Activated CD8-positive, alpha-beta T cell treated with anti-CD3 and anti-CD28 coated beads for 36 hours (primary cell): ENCODE results near the gene OSBPL10. TPM values are rescaled to one million over a fixed set of nuclear protein-coding genes. Genes with fewer than 3 reads are reported as not detected.

Experiments
- ATAC-seq: fragments of 200-7000 bp; cut with Tn5 transposase; one replicate; pipeline ENCODE4 v1.10.0; 2021; ENCODE audit warnings: mild to moderate bottlenecking, moderate library complexity
- CTCF ChIA-PET: fragments of 350-600 bp; sonication (Branson Sonifier 250); formaldehyde crosslinking; loops from one replicate; lab custom pipeline; 2021; ENCODE audit warnings: antibody characterized with exemption; lab: Charles Lee
- POLR2A ChIA-PET: fragments of 350-600 bp; sonication (Branson Sonifier 250); formaldehyde crosslinking; loops from one replicate; lab custom pipeline; 2021; ENCODE audit warnings: antibody characterized with exemption; lab: Charles Lee
- DNase-seq: peaks from one replicate; pipeline ENCODE4 v3.0.0-alpha.2; 2020
- H3K27ac Mint-ChIP-seq: one replicate; pipeline ENCODE4 v1.8.0; 2021; ENCODE audit warnings: mild to moderate bottlenecking, mixed read lengths
- H3K27me3 Mint-ChIP-seq: one replicate; pipeline ENCODE4 v1.8.0; 2021; ENCODE audit warnings: mixed read lengths
- H3K36me3 Mint-ChIP-seq: one replicate; pipeline ENCODE4 v1.8.0; 2021; ENCODE audit warnings: low read depth, mixed read lengths
- H3K4me1 Mint-ChIP-seq: one replicate; pipeline ENCODE4 v1.8.0; 2021; ENCODE audit warnings: low read depth, mixed read lengths
- H3K4me3 Mint-ChIP-seq: one replicate; pipeline ENCODE4 v1.8.0; 2021; ENCODE audit warnings: mild to moderate bottlenecking, moderate library complexity, mixed read lengths
- H3K9me3 Mint-ChIP-seq: one replicate; pipeline ENCODE4 v1.8.0; 2021; ENCODE audit warnings: mixed read lengths
- CTCF ChIP-seq: fragments of 200-600 bp; IDR thresholded peaks from one replicate; pipeline ENCODE4 v1.8.0; 2022; ENCODE audit warnings: antibody characterized with exemption, mild to moderate bottlenecking
- intact Hi-C: fragments of 100-400 bp; cut with micrococcal nuclease; formaldehyde crosslinking; loops from one replicate; pipeline ENCODE4 v1.10.0; 2022
- total RNA-seq, 2 experiments: library from RNA; stranded (reverse); gene quantifications; one replicate each; pipeline ENCODE4 v1.2.3, GENCODE V29; 2021

The OSBPL10 gene
- total RNA-seq, 2 experiments from 2014 or later: 1.9 to 2.1 TPM

DNA sequence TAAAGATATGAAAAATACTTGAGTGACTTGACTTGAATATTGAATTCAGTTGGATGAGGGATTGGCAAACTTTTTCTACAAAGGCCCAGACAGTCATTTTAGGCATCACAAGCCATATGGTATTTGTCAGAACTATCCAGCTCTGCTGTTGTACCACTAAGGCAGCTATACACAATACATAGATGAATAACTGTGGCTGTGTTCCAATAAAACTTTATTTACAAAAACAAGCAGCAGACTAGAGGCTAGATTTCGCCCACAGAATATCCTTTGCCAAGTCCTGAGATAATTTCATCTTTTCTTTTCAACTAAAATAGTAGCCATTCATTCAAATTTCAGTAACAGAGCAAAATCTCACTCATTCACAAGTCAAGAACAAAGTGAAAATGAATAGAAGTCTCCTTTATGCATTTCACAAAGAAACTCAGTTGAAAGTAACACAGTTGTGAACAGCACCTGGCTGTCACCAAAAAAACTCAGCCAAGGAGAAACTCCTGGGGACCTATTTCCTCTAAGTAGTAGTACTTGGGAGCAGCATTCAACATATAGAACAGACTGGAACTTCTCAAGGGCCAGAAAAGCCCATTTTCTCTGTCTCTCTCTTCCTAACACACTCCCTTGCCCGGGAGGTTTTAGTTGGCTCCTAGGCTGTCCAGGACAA lies 56.3 kb downstream of the OSBPL10 start:
- H3K36me3 Mint-ChIP-seq: peaks cover 9% of the 10 kb centered on the region
- POLR2A ChIA-PET: no interaction called here
- no peak for ATAC-seq
- intact Hi-C loops: no loop called here
- peaks cover 18% of the 10 kb centered on the region for H3K9me3 Mint-ChIP-seq
- no peak for DNase-seq
- TF ChIP-seq CTCF: no peak
- H3K4me1 Mint-ChIP-seq: peaks cover 21% of the 10 kb centered on the region
- no peak overlapping the region for H3K27ac Mint-ChIP-seq
- H3K4me3 Mint-ChIP-seq: no peak overlapping the region
- CTCF ChIA-PET: no interaction called here
- H3K27me3 Mint-ChIP-seq: peaks cover 3% of the 10 kb centered on the region

DNA sequence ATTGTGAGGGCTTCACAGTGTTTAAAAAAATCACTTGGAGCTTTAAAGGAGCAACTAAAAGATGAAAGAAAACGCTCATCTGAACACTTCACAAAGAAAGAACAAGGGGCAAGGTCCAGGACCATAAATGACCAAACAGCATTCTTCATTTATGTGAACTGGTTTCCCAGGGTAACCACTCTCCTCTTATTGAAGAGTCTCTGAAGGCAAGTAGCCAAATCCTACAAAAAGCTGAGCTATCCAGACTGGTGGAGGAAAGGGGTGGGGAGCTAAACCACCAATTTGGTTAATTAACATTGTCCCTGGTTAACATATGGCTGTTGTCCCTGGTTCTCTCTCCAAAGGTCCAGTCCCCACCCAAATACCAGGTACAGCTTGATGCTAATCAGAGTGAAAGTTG lies 58.1 kb downstream of the OSBPL10 start:
- CTCF ChIA-PET: interaction anchor here (0.7 to 0.9 kb wide), 2 partner anchors 14 to 18 kb away, joined by 3 read pairs; no protein-coding TSS in a partner anchor
- peaks cover 25% of the 10 kb centered on the region for H3K9me3 Mint-ChIP-seq
- TF ChIP-seq CTCF: no peak
- POLR2A ChIA-PET: no interaction called here
- intact Hi-C loops: no loop called here
- ATAC-seq (no peak), DNase-seq (no peak)
- H3K4me3 Mint-ChIP-seq: no peak overlapping the region
- peaks cover 6% of the 10 kb centered on the region for H3K36me3 Mint-ChIP-seq
- H3K27me3 Mint-ChIP-seq: peaks cover 3% of the 10 kb centered on the region
- H3K4me1 Mint-ChIP-seq: peaks cover 25% of the 10 kb centered on the region
- H3K27ac Mint-ChIP-seq: no peak overlapping the region

DNA sequence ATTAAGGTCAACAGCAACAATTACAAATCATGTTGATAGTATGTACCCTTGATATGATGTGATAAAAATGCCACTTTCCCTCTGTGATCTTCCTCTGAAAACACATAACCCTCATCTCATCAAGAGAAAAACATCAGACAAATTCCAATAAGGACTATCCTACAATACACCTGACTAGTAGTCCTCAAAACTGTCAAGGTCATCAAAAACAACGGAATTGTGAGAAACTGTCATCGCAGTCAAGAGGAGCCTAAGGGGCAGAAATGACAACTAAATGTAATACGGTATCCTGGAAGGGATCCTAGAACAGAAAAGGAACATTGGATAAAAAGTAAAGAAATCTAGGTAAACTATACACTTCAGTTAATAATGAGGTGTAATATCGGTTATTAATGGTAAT lies 59.2 kb downstream of the OSBPL10 start:
- ATAC-seq: no peak
- Mint-ChIP-seq H3K27ac (no peak overlapping the region), H3K4me3 (no peak overlapping the region), H3K27me3 (peaks cover 3% of the 10 kb centered on the region), H3K4me1 (peaks cover 23% of the 10 kb centered on the region), H3K36me3 (peaks cover 3% of the 10 kb centered on the region), H3K9me3 (peaks cover 22% of the 10 kb centered on the region)
- POLR2A ChIA-PET: no interaction called here
- intact Hi-C loops: no loop called here
- TF ChIP-seq CTCF: no peak
- CTCF ChIA-PET: no interaction called here
- DNase-seq: no peak

- DNase-seq (no peak), ATAC-seq (no peak)
- Mint-ChIP-seq H3K36me3 (peaks cover 3% of the 10 kb centered on the region), H3K9me3 (peaks cover 22% of the 10 kb centered on the region), H3K4me3 (no peak overlapping the region), H3K27me3 (peaks cover 3% of the 10 kb centered on the region), H3K4me1 (peaks cover 30% of the 10 kb centered on the region), H3K27ac (no peak overlapping the region)
- ChIA-PET POLR2A (no interaction called here), CTCF (no interaction called here)
- TF ChIP-seq CTCF: no peak
- intact Hi-C loops: no loop called here
Measured at GRCh38 chr3:31920310-31920709, 60.8 kb downstream of the OSBPL10 start.

DNA sequence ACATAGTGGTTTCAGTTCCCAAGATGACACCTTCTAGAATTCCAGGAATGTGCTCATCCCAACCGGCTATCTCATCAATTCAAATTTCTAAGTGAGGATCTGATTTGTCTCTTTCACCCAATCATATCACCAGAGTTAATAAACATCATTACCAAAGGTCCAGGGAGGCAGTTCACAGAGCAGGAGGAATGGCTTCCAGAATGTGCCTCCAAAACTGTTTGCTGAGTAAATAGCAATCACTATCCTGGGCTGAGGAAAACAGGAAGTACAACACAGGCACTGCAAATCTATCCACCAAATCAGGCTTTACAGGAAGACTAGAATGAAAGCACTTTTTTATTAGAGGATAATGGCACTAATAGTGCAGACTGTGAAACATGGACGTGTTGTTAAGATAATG lies 61.5 kb downstream of the OSBPL10 start:
- peaks cover 3% of the 10 kb centered on the region for H3K27me3 Mint-ChIP-seq
- no peak for DNase-seq
- H3K36me3 Mint-ChIP-seq: peaks cover 3% of the 10 kb centered on the region
- H3K9me3 Mint-ChIP-seq: peaks cover 22% of the 10 kb centered on the region
- intact Hi-C loops: no loop called here
- ChIA-PET POLR2A (no interaction called here), CTCF (no interaction called here)
- no peak overlapping the region for H3K4me3 Mint-ChIP-seq
- ATAC-seq: no peak
- H3K27ac Mint-ChIP-seq: no peak overlapping the region
- TF ChIP-seq CTCF: no peak
- peaks cover 27% of the 10 kb centered on the region for H3K4me1 Mint-ChIP-seq
